K562 (cell line): Measurements from ENCODE around the gene ZNF778. TPM values are rescaled to one million over a fixed set of nuclear protein-coding genes. Genes with fewer than 3 reads are reported as not detected.
A peak's percentile ranks its signal among the peaks of the same experiment; 100 is the strongest.

Source experiments
- ATF6 ChIP-seq: sonication (generic); formaldehyde crosslinking; IDR thresholded peaks from 2 replicates; pipeline ENCODE4 v1.4.0; 2020; ENCODE audit warnings: mild to moderate bottlenecking, missing genetic modification reagents
- CBFA2T2 ChIP-seq: fragments of 450-650 bp; conservative IDR thresholded peaks from 2 replicates; pipeline ENCODE4 v1.6.1; 2017; ENCODE audit warnings: mild to moderate bottlenecking
- CBX5 ChIP-seq: IDR thresholded peaks from 2 replicates; pipeline ENCODE4 v1.6.1; 2014; ENCODE audit warnings: low read depth, borderline replicate concordance
- CHD4 ChIP-seq: fragments of 200-600 bp; sonication (generic); IDR thresholded peaks from 3 replicates; pipeline ENCODE4 v1.6.1; 2012; ENCODE audit warnings: low read depth, mild to moderate bottlenecking, mixed read lengths, low read length, inconsistent platforms; ENCODE audit not compliant: insufficient read depth, insufficient replicate concordance, poor library complexity, severe bottlenecking
- ESRRA ChIP-seq: fragments of 450-650 bp; IDR thresholded peaks from 2 replicates; pipeline ENCODE4 v1.6.1; 2014; ENCODE audit warnings: low read depth, mild to moderate bottlenecking, moderate library complexity, borderline replicate concordance
- FOXP1 ChIP-seq: sonication (generic); formaldehyde crosslinking; IDR thresholded peaks from 2 replicates; pipeline ENCODE4 v1.8.0; 2022; ENCODE audit warnings: mild to moderate bottlenecking, missing genetic modification reagents
- GTF2F1 ChIP-seq: IDR thresholded peaks from 2 replicates; pipeline ENCODE4 v1.6.1; 2011; ENCODE audit warnings: low read depth, low read length, improper control_type of control experiment
- HDAC2 ChIP-seq: fragments of 450-650 bp; IDR thresholded peaks from 2 replicates; pipeline ENCODE4 v1.6.1; 2016; ENCODE audit warnings: mild to moderate bottlenecking
- HSF4 ChIP-seq: fragments of 250-450 bp; sonication (Bioruptor Pico); IDR thresholded peaks from 2 replicates; pipeline ENCODE4 v2.1.2; 2022; ENCODE audit warnings: mild to moderate bottlenecking, moderate library complexity, borderline replicate concordance
- KAT8 ChIP-seq: fragments of 450-650 bp; IDR thresholded peaks from 2 replicates; pipeline ENCODE4 v1.6.1; 2016; ENCODE audit warnings: low read depth, mild to moderate bottlenecking
- MCM7 ChIP-seq, 2 experiments: fragments of 450-650 bp; IDR thresholded peaks; 2 replicates each; pipeline ENCODE4 v1.6.1; 2016 to 2018
- PHF8 ChIP-seq: fragments of 200-600 bp; sonication (generic); IDR thresholded peaks from 2 replicates; pipeline ENCODE4 v1.6.1; 2012; ENCODE audit warnings: mixed run types, mild to moderate bottlenecking, inconsistent platforms, low read length, moderate library complexity, borderline replicate concordance
- POLR2G ChIP-seq: fragments of 200-400 bp; formaldehyde crosslinking; IDR thresholded peaks from 2 replicates; pipeline ENCODE4 v1.6.1; 2017; ENCODE audit warnings: low read depth, mild to moderate bottlenecking, antibody characterized with exemption, low read length, moderate library complexity
- POLR2H ChIP-seq: IDR thresholded peaks from 2 replicates; pipeline ENCODE4 v1.6.1; 2016; ENCODE audit warnings: missing genetic modification characterization, low read depth, mild to moderate bottlenecking, control low read depth, missing compliant biosample characterization, moderate library complexity
- PTRF ChIP-seq: fragments of 450-650 bp; IDR thresholded peaks from 2 replicates; pipeline ENCODE4 v1.6.1; 2016; ENCODE audit warnings: mild to moderate bottlenecking, missing genetic modification characterization, missing compliant biosample characterization
- SOX6 ChIP-seq: fragments of 450-650 bp; IDR thresholded peaks from 2 replicates; pipeline ENCODE4 v1.6.1; 2014; ENCODE audit warnings: mild to moderate bottlenecking
- SUPT5H ChIP-seq: fragments of 450-650 bp; IDR thresholded peaks from 2 replicates; pipeline ENCODE4 v1.6.1; 2016
- TEAD4 ChIP-seq, 2 experiments: sonication (generic) in 1 of 2; formaldehyde crosslinking in 1 of 2; IDR thresholded peaks; 2 replicates each; pipeline versions ENCODE4 v1.6.1 to v1.8.0; 2012 to 2022; ENCODE audit warnings: borderline replicate concordance in 1 of 2, inconsistent platforms in 1 of 2, low read length in 1 of 2, mild to moderate bottlenecking in 1 of 2, missing genetic modification reagents in 1 of 2
- ZNF12 ChIP-seq: sonication (generic); formaldehyde crosslinking; IDR thresholded peaks from 2 replicates; pipeline ENCODE4 v1.4.0; 2020; ENCODE audit warnings: mild to moderate bottlenecking, missing genetic modification reagents
- ZNF561 ChIP-seq: fragments of 450-650 bp; formaldehyde crosslinking; conservative IDR thresholded peaks from 2 replicates; pipeline ENCODE4 v1.4.0; 2020; ENCODE audit warnings: mild to moderate bottlenecking, moderate library complexity
- ZNF589 ChIP-seq: fragments of 200-800 bp; sonication (Bioruptor generic); IDR thresholded peaks from 2 replicates; pipeline ENCODE4 v1.6.1; 2016; ENCODE audit warnings: low read depth, missing genetic modification characterization, missing compliant biosample characterization
- ZNF696 ChIP-seq: fragments of 250-450 bp; sonication (Bioruptor Pico); conservative IDR thresholded peaks from 2 replicates; pipeline ENCODE4 v1.4.0; 2020; ENCODE audit warnings: mild to moderate bottlenecking, moderate library complexity
- polyA plus RNA-seq, 8 experiments: library from polyadenylated mRNA; depleted of rRNA in 4 of 8; stranded (reverse) in 5 of 8; unstranded in 3 of 8; fragments of >200 nt; fragmentation: Nextera tagmentation in 2 of 8; fragmentation: Illumina TruSeq in 1 of 8; extraction: Ambion mirVana in 2 of 8; extraction: Trizol in 1 of 8; gene quantifications; 2 replicates each; pipeline versions ENCODE4 v1.2.1 to v1.2.3, GENCODE V29; 2011 to 2014; ENCODE audit warnings: inconsistent platforms in 1 of 8, missing spikeins in 1 of 8
- total RNA-seq, 7 experiments: library from RNA; depleted of rRNA in 6 of 7; stranded (reverse); fragments of >200 nt in 6 of 7; fragmentation: Illumina TruSeq in 2 of 7; extraction: Trizol in 2 of 7; gene quantifications; 2 replicates each; pipeline versions ENCODE4 v1.2.1 to v1.2.3, GENCODE V29; 2011 to 2021; ENCODE audit warnings: low replicate concordance in 1 of 7
- TF ChIP-seq, protein P1 (sequence below): fragments of 450-650 bp; formaldehyde crosslinking; IDR thresholded peaks from 2 replicates; pipeline ENCODE4 v1.4.0; 2020; ENCODE audit warnings: mild to moderate bottlenecking, mixed read lengths
- TF ChIP-seq, protein P2 (sequence below): fragments of 450-650 bp; IDR thresholded peaks from 2 replicates; pipeline ENCODE4 v1.6.1; 2017; ENCODE audit warnings: mild to moderate bottlenecking, moderate library complexity

Gene ZNF778
- total and polyA plus RNA-seq, 9 of the 15 experiments (the other 6 are each of a cell fraction or from before 2014, with no cell fraction given) = 0.70 to 60.6 (median 7.5) TPM

DNA sequence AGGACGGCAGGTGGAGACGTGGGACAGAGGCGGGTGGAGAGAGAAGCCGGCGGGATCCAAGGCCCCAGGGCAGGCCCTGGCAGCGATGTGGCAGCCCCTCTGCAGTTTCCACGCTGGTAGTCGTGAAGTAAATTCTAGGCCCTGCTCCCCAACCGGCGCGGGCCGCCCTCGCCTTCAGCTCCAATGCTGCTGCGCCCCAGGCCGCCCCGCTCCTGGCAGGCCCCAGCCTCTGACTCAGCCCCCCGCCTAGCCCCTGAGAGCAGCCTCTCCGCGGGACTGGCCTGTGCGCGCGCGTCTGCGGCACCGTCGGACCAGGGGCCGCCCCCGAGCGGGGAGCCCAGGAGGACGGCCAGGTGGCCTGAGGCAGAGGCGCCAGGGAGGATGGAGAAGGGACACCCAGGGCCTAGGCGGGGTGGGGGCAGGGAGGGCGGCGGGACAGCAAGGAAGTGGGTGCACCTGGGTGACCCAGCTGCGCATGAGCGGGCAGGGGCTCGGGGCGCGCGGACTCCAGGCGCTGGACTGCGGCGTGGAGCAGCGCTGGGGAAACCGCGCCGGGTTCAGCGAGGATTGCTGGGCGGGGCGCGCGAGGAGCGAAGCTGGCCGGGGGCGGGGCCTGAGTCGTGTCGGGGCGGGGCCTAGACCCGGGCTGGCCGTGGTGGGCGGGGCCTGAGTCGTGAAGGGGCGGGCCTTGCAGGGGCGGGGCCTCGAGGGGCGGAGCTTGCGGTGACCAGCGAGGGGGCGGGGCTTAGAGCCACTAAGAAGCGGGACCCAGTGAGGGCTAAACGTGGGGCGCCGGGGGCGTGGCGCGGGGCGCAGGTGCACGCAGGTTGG lies 29.6 kb downstream of the ZNF778 start (continued):
- no peak for TF ChIP-seq ATF6 (CRISPR knock-in tag)
- TF ChIP-seq ZNF12 (CRISPR knock-in tag) = no peak
- no peak for TF ChIP-seq KAT8
- TF ChIP-seq TEAD4 (IDR thresholded peaks at IDR 0.05; ENCODE audit: low read length) = no peak
- no peak for TF ChIP-seq TEAD4 (CRISPR knock-in tag; IDR thresholded peaks at IDR 0.05; ENCODE audit: borderline replicate concordance)
- no peak for TF ChIP-seq POLR2H (tag)
- TF ChIP-seq CBX5 = no peak
- no peak for TF ChIP-seq MCM7 (IDR thresholded peaks at IDR 0.05)
- no peak for TF ChIP-seq CBFA2T2
- TF ChIP-seq ESRRA = no peak
- no peak for TF ChIP-seq HDAC2
- TF ChIP-seq CHD4 = no peak
- TF ChIP-seq PTRF (tag) = no peak
- no peak for TF ChIP-seq ZNF589
- peak; percentile 71 for TF ChIP-seq POLR2G
- no peak for TF ChIP-seq SOX6
- TF ChIP-seq, protein P1, sequence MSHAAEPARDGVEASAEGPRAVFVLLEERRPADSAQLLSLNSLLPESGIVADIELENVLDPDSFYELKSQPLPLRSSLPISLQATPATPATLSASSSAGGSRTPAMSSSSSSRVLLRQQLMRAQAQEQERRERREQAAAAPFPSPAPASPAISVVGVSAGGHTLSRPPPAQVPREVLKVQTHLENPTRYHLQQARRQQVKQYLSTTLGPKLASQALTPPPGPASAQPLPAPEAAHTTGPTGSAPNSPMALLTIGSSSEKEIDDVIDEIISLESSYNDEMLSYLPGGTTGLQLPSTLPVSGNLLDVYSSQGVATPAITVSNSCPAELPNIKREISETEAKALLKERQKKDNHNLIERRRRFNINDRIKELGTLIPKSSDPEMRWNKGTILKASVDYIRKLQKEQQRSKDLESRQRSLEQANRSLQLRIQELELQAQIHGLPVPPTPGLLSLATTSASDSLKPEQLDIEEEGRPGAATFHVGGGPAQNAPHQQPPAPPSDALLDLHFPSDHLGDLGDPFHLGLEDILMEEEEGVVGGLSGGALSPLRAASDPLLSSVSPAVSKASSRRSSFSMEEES = no peak
- TF ChIP-seq ZNF696 (CRISPR knock-in tag) = no peak
- no peak for TF ChIP-seq ZNF561 (CRISPR knock-in tag)
- no peak for TF ChIP-seq HSF4
- no peak for TF ChIP-seq FOXP1
- TF ChIP-seq, protein P2, sequence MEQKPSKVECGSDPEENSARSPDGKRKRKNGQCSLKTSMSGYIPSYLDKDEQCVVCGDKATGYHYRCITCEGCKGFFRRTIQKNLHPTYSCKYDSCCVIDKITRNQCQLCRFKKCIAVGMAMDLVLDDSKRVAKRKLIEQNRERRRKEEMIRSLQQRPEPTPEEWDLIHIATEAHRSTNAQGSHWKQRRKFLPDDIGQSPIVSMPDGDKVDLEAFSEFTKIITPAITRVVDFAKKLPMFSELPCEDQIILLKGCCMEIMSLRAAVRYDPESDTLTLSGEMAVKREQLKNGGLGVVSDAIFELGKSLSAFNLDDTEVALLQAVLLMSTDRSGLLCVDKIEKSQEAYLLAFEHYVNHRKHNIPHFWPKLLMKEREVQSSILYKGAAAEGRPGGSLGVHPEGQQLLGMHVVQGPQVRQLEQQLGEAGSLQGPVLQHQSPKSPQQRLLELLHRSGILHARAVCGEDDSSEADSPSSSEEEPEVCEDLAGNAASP = no peak
- TF ChIP-seq SUPT5H = peak; percentile 53
- TF ChIP-seq PHF8 = peak; percentile 54; the same call in 1 of the 2 replicates
- no peak for TF ChIP-seq GTF2F1
